Sigmoid colon (tissue), 7 donors: ENCODE results near the gene DDX31. TPM values are rescaled to one million over a fixed set of nuclear protein-coding genes. Genes with fewer than 3 reads are reported as not detected.

Source experiments
- DNase-seq: peaks from one replicate; pipeline ENCODE4 v3.0.0-alpha.2; 2019
- H3K27ac ChIP-seq, 4 donors: fragments of 200-600 bp; sonication (generic); one replicate each; pipeline ENCODE4 v1.5.1; 2016 to 2019; ENCODE audit warnings: mild to moderate bottlenecking in 1 of 4
- H3K27me3 ChIP-seq, 3 donors: fragments of 200-600 bp; sonication (generic); one replicate each; pipeline ENCODE4 v1.5.1; 2019; ENCODE audit warnings: mild to moderate bottlenecking in 1 of 3
- H3K36me3 ChIP-seq, 4 donors: fragments of 200-600 bp; sonication (generic); one replicate each; pipeline ENCODE4 v1.5.1; 2016 to 2019
- H3K4me1 ChIP-seq, 4 donors: fragments of 200-600 bp; sonication (generic); one replicate each; pipeline ENCODE4 v1.5.1; 2017 to 2019
- H3K4me3 ChIP-seq, 4 donors: fragments of 200-600 bp; sonication (generic); one replicate each; pipeline ENCODE4 v1.5.1; 2017 to 2019; ENCODE audit warnings: mild to moderate bottlenecking in 2 of 4, moderate library complexity in 1 of 4
- H3K9me3 ChIP-seq, 4 donors: fragments of 200-600 bp in 3 of 4; sonication (generic) in 3 of 4; one replicate each; pipeline versions ENCODE4 v1.5.1 to v1.6.1; 2013 to 2019
- CTCF ChIP-seq, 4 experiments: fragments of 450-650 bp in 3 of 4; fragments of 200-600 bp in 1 of 4; IDR thresholded peaks; one replicate each; pipeline ENCODE4 v1.5.1; 2016 to 2019; ENCODE audit warnings: antibody characterized with exemption in 4 of 4, mild to moderate bottlenecking in 3 of 4, moderate library complexity in 2 of 4
- EP300 ChIP-seq, 4 donors: sonication (generic); formaldehyde crosslinking; IDR thresholded peaks; one replicate each; pipeline ENCODE4 v1.6.1; 2017; ENCODE audit warnings: antibody characterized with exemption in 4 of 4
- POLR2A ChIP-seq, 2 donors: fragments of 450-650 bp; IDR thresholded peaks; one replicate each; pipeline ENCODE4 v1.6.1; 2016; ENCODE audit warnings: antibody characterized with exemption in 2 of 2, mild to moderate bottlenecking in 2 of 2, moderate library complexity in 2 of 2
- POLR2AphosphoS5 ChIP-seq, 4 donors: sonication (generic); formaldehyde crosslinking; IDR thresholded peaks; one replicate each; pipeline ENCODE4 v1.6.1; 2017; ENCODE audit warnings: antibody characterized with exemption in 4 of 4
- WGBS, 2 donors: extraction: QIAGEN DNeasy Blood & Tissue Kit; methylation state at CpG; one replicate each; pipeline ENCODE4 v1.1.7; 2013; 5-methylcytosine and 5-hydroxymethylcytosine counted together
- intact Hi-C: fragments of 100-400 bp; cut with DNase I; formaldehyde crosslinking; loops from one replicate; pipeline ENCODE4 v1.15.1; 2023
- polyA plus RNA-seq, 3 donors: library from polyadenylated mRNA; stranded (reverse); fragments of 200-250 nt; gene quantifications; one replicate each; pipeline ENCODE4 v1.2.3, GENCODE V29; 2013
- total RNA-seq, 4 donors: library from RNA; depleted of rRNA; stranded (reverse); fragments of >200 nt; gene quantifications; one replicate each; pipeline ENCODE4 v1.1.0, GENCODE V29; 2016
- donor health status: healthy with polysubstance abuse.
- donor health status: Bipolar disorder and iron deficiency.
- donor health status: healthy.

DDX31 gene
- total and polyA plus RNA-seq, 7 donors, result 2.4 to 8.1 (median 6.6) TPM

DNA sequence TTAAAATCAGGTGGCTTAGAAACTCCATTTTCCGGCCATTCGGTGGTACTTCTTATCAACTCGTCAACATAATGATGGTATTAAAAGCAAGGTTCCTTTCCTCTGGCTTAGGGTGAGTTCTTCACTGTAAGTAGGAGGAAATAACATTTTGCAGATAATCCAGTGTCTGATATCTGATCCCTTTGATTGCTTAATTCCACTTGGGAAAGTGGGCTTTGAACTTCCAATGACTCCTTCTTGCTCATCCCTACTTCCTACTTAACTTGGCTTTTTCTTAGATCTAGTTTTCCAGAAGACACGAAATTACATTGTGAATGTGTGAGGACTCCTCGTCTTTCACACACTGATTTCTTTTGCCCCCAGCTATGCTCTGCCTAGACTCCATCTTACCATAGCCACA, 31.5 kb downstream of the DDX31 start:
- no peaks in the 10 kb centered on the region for H3K27me3 ChIP-seq
- no peak overlapping the region for H3K4me3 ChIP-seq
- H3K27ac ChIP-seq, result no peak overlapping the region
- no peak for DNase-seq
- WGBS, 2 donors, result 90 to 94% methylated on average over 5 of the region's 5 CpGs
- no peaks in the 10 kb centered on the region for H3K4me1 ChIP-seq
- peaks cover 3 to 78% (median 19%) of the 10 kb centered on the region in 4 donors for H3K36me3 ChIP-seq
- intact Hi-C loops, result no loop called here
- no peaks in the 10 kb centered on the region for H3K9me3 ChIP-seq
- TF ChIP-seq POLR2A (IDR thresholded peaks at IDR 0.05), result no peak
- no peak for TF ChIP-seq CTCF (IDR thresholded peaks at IDR 0.05)
- no peak for TF ChIP-seq EP300 (IDR thresholded peaks at IDR 0.05)
- TF ChIP-seq POLR2AphosphoS5 (IDR thresholded peaks at IDR 0.05), result no peak

GRCh38 chr9:132637801-132638200, 32.0 kb downstream of the DDX31 start:
- Histone ChIP-seq H3K36me3 (peaks cover 3 to 75% (median 19%) of the 10 kb centered on the region in 4 donors), H3K27ac (no peak overlapping the region), H3K4me1 (no peaks in the 10 kb centered on the region), H3K9me3 (no peaks in the 10 kb centered on the region), H3K27me3 (no peaks in the 10 kb centered on the region), H3K4me3 (no peak overlapping the region)
- no peak for DNase-seq
- WGBS, 2 donors, result 59 to 86% methylated on average over 12 of the region's 12 CpGs
- intact Hi-C loops, result no loop called here
- TF ChIP-seq CTCF (IDR thresholded peaks at IDR 0.05) (no peak), EP300 (IDR thresholded peaks at IDR 0.05) (no peak), POLR2A (IDR thresholded peaks at IDR 0.05) (no peak), POLR2AphosphoS5 (IDR thresholded peaks at IDR 0.05) (no peak)

GRCh38 chr9:132637351-132637750, 32.4 kb downstream of the DDX31 start:
- peaks cover 3 to 70% (median 19%) of the 10 kb centered on the region in 4 donors for H3K36me3 ChIP-seq
- WGBS, 2 donors, result 19 to 64% methylated on average over 12 of the region's 12 CpGs

DNA sequence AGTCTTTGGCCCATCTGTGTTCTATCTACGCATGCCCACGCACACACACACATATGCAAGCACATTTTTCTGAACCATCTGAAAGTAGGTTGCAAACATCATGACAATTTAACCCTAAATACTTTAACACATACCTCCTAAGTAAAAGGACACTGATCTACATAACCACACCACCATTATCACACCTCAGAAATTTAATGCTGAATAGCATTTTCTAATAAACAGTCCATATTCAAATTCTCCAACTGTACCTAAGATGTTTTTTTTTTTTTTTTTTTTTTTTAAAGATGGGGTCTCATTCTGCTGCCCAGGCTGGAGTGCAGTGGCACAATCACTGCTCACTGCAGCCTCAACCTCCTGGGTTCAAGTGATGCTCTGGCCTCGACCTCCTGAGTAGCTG, 35.5 kb downstream of the DDX31 start:
- TF ChIP-seq EP300 (IDR thresholded peaks at IDR 0.05) (no peak), POLR2A (IDR thresholded peaks at IDR 0.05) (no peak), CTCF (IDR thresholded peaks at IDR 0.05) (no peak), POLR2AphosphoS5 (IDR thresholded peaks at IDR 0.05) (no peak)
- Histone ChIP-seq H3K27ac (no peak overlapping the region), H3K4me3 (no peak overlapping the region), H3K36me3 (peaks cover 10 to 65% (median 25%) of the 10 kb centered on the region in 4 donors), H3K4me1 (no peaks in the 10 kb centered on the region), H3K27me3 (no peaks in the 10 kb centered on the region), H3K9me3 (no peaks in the 10 kb centered on the region)
- DNase-seq, result no peak
- 95 to 96% methylated on average over 3 of the region's 3 CpGs for WGBS, 2 donors
- intact Hi-C loops, result no loop called here

More at GRCh38 chr9:132637351-132637750, 32.4 kb downstream of the DDX31 start:
- Histone ChIP-seq H3K4me3 (no peak overlapping the region), H3K27me3 (no peaks in the 10 kb centered on the region), H3K4me1 (no peaks in the 10 kb centered on the region), H3K27ac (no peak overlapping the region), H3K9me3 (no peaks in the 10 kb centered on the region)
- no peak for DNase-seq
- TF ChIP-seq EP300 (IDR thresholded peaks at IDR 0.05) (no peak), CTCF (IDR thresholded peaks at IDR 0.05) (no peak), POLR2AphosphoS5 (IDR thresholded peaks at IDR 0.05) (no peak), POLR2A (IDR thresholded peaks at IDR 0.05) (no peak)
- intact Hi-C loops, result no loop called here
